Measurements from ENCODE around the gene CYFIP1. TPM values are rescaled to one million over a fixed set of nuclear protein-coding genes. Genes with fewer than 3 reads are reported as not detected.

Gene CYFIP1
- total RNA-seq, 1 experiment from 2014 or later, result 159 TPM

GRCh38 chr15:22881739-22882440, 98.3 kb downstream of the CYFIP1 start:
- in situ Hi-C loops (cut with HindIII; ENCODE audit: low pct_unique_long_range_greater_than_20kb, low sequenced_read_pairs), result no loop called here

More at GRCh38 chr15:22881739-22882440, 98.3 kb downstream of the CYFIP1 start:
- TF ChIP-seq SIN3A (IDR thresholded peaks at IDR 0.05; ENCODE audit: borderline replicate concordance, insufficient read depth, low read depth, low read length) (no peak), CTCF (IDR thresholded peaks at IDR 0.05) (no peak), TCF7L2 (IDR thresholded peaks at IDR 0.05; ENCODE audit: low read depth, low read length) (no peak), POLR2AphosphoS5 (IDR thresholded peaks at IDR 0.05; ENCODE audit: low read depth, low read length) (no peak), REST (IDR thresholded peaks at IDR 0.05; ENCODE audit: insufficient read depth in 1 of 2, low read depth in 2 of 2, low read length in 1 of 2) (no peak)
- DNase-seq (ENCODE audit: low read depth, low spot score), result no peak
- peaks cover 4% of the 10 kb centered on the region for H3K36me3 ChIP-seq (ENCODE audit: control insufficient read depth, insufficient read depth, low read length)
- no peaks in the 10 kb centered on the region for H3K9me3 ChIP-seq (ENCODE audit: control insufficient read depth, insufficient read depth, low read depth, low read length)
- intact Hi-C loops (cut with micrococcal nuclease; ENCODE audit: unreplicated experiment), result no loop called here
- no peaks in the 10 kb centered on the region for H3K27me3 ChIP-seq (ENCODE audit: control insufficient read depth, insufficient read depth, low read length)
- ChIA-PET POLR2A (no interaction called here), CTCF (no interaction called here)
- BruUV-seq (replicated peaks), result no TSS peak
- no peak for ATAC-seq
- no peaks in the 10 kb centered on the region for H3K4me1 ChIP-seq (ENCODE audit: control insufficient read depth, insufficient read depth, low read length)
- H3K27ac ChIP-seq (ENCODE audit: low read length), result no peak overlapping the region
- H3K4me3 ChIP-seq (ENCODE audit: low read depth in 2 of 2, low read length in 2 of 2), result no peak overlapping the region
